DND-41 (cell line): ENCODE results near the gene APBB2.

ENCODE experiments used
- ATAC-seq: fragments of 200-7000 bp; cut with Tn5 transposase; 3 replicates; pipeline ENCODE4 v1.9.1; 2021; ENCODE audit warnings: low read depth; ENCODE audit not compliant: insufficient read depth
- DNase-seq: peaks from one replicate; pipeline ENCODE4 v3.0.0-alpha.2; 2020
- H2AFZ ChIP-seq: 2 replicates; pipeline ENCODE4 v1.6.0; 2012; ENCODE audit warnings: low read depth, low read length
- H3K27ac ChIP-seq: 2 replicates; pipeline ENCODE4 v1.5.1; 2012; ENCODE audit warnings: low read length, inconsistent platforms
- H3K27me3 ChIP-seq: fragments of 200-600 bp; sonication (generic); 2 replicates; pipeline ENCODE4 v1.6.0; 2012; ENCODE audit warnings: low read length, mild to moderate bottlenecking, inconsistent platforms; ENCODE audit not compliant: insufficient read depth, poor library complexity
- H3K36me3 ChIP-seq: 2 replicates; pipeline ENCODE4 v1.5.1; 2012; ENCODE audit warnings: low read length, inconsistent platforms; ENCODE audit not compliant: insufficient read depth
- H3K4me1 ChIP-seq: 2 replicates; pipeline ENCODE4 v1.5.1; 2012; ENCODE audit warnings: mild to moderate bottlenecking, low read length; ENCODE audit not compliant: insufficient read depth
- H3K4me2 ChIP-seq: 2 replicates; pipeline ENCODE4 v1.6.0; 2012; ENCODE audit warnings: mild to moderate bottlenecking, moderate library complexity, low read length, inconsistent platforms; ENCODE audit not compliant: insufficient read depth
- H3K4me3 ChIP-seq, 2 experiments: fragments of 200-600 bp in 1 of 2; shearing (Covaris generic) in 1 of 2; 2 replicates each; pipeline ENCODE4 v1.5.1; 2012 to 2016; ENCODE audit warnings: inconsistent platforms in 2 of 2, low read length in 2 of 2, mild to moderate bottlenecking in 2 of 2, low read depth in 1 of 2, moderate library complexity in 1 of 2
- H3K79me2 ChIP-seq: 2 replicates; pipeline ENCODE4 v1.6.0; 2012; ENCODE audit warnings: low read length, inconsistent platforms; ENCODE audit not compliant: insufficient read depth
- H3K9ac ChIP-seq: 2 replicates; pipeline ENCODE4 v1.6.0; 2012; ENCODE audit warnings: low read depth, mild to moderate bottlenecking, inconsistent platforms, low read length, moderate library complexity
- H3K9me3 ChIP-seq: 2 replicates; pipeline ENCODE4 v1.5.1; 2012; ENCODE audit warnings: low read length, moderate library complexity, mild to moderate bottlenecking, inconsistent platforms; ENCODE audit not compliant: insufficient read depth, severe bottlenecking
- H4K20me1 ChIP-seq: 2 replicates; pipeline ENCODE4 v1.6.0; 2012; ENCODE audit warnings: low read length; ENCODE audit not compliant: insufficient read depth
- EZH2 ChIP-seq: IDR thresholded peaks from 3 replicates; pipeline ENCODE4 v1.6.1; 2012; ENCODE audit warnings: borderline replicate concordance, low read depth, mild to moderate bottlenecking, moderate library complexity, low read length, inconsistent platforms; ENCODE audit not compliant: severe bottlenecking
- TF ChIP-seq, protein P1 (sequence below): IDR thresholded peaks from 2 replicates; pipeline ENCODE4 v1.5.1; 2012; ENCODE audit warnings: borderline replicate concordance, low read length, moderate library complexity, mild to moderate bottlenecking; ENCODE audit not compliant: poor library complexity, severe bottlenecking; ENCODE audit errors: extremely low read depth

The APBB2 gene

DNA sequence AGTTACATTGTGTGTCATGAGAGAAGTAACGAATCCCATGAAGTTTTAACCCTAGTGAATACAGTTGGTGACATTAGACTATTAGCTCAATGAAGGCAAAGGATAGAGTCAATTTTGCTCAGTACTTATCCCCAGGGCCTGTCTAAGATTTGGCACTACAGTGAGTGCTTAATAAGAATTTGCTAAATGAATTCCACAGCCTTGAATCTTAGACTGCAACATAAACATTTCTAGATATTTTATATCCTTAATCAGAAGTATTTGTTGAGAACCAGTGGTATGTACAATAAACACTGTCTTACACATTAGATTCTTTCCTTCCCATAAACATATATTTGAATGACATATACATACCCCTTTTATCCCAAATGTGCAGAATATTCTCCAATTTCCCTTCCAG lies 241.6 kb downstream of the APBB2 start:
- H3K36me3 ChIP-seq: no peaks in the 10 kb centered on the region
- H2AFZ ChIP-seq: no peak overlapping the region
- ATAC-seq (no peak), DNase-seq (no peak)
- no peaks in the 10 kb centered on the region for H4K20me1 ChIP-seq
- no peaks in the 10 kb centered on the region for H3K9me3 ChIP-seq
- no peak overlapping the region for H3K9ac ChIP-seq
- TF ChIP-seq, protein P1, sequence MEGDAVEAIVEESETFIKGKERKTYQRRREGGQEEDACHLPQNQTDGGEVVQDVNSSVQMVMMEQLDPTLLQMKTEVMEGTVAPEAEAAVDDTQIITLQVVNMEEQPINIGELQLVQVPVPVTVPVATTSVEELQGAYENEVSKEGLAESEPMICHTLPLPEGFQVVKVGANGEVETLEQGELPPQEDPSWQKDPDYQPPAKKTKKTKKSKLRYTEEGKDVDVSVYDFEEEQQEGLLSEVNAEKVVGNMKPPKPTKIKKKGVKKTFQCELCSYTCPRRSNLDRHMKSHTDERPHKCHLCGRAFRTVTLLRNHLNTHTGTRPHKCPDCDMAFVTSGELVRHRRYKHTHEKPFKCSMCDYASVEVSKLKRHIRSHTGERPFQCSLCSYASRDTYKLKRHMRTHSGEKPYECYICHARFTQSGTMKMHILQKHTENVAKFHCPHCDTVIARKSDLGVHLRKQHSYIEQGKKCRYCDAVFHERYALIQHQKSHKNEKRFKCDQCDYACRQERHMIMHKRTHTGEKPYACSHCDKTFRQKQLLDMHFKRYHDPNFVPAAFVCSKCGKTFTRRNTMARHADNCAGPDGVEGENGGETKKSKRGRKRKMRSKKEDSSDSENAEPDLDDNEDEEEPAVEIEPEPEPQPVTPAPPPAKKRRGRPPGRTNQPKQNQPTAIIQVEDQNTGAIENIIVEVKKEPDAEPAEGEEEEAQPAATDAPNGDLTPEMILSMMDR: no peak
- TF ChIP-seq EZH2: no peak
- H3K27ac ChIP-seq: no peak overlapping the region
- H3K4me3 ChIP-seq: no peak overlapping the region
- no peak overlapping the region for H3K4me2 ChIP-seq
- no peaks in the 10 kb centered on the region for H3K4me1 ChIP-seq
- peaks cover 5% of the 10 kb centered on the region for H3K27me3 ChIP-seq
- H3K79me2 ChIP-seq: no peaks in the 10 kb centered on the region

DNA sequence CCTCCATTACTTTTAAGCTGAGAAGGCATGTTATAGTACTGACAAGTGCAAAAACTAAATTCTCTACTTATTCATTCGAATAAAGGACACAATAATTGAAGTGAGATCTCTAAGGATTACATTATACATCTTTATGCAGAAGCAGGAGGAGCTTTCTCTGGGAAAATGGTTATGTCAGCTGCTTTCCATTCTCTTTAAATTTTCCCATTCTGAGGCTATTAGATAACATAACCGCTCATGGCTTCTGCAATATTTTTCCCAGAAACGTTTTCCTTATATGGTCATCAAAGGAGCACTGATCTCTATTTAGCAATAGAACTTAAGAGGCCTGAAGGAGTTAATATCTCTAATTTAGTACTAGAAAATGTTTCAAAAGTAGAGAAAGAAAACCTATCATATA lies 243.0 kb downstream of the APBB2 start:
- TF ChIP-seq, protein P1: no peak
- no peak for TF ChIP-seq EZH2
- no peaks in the 10 kb centered on the region for H4K20me1 ChIP-seq

DNA sequence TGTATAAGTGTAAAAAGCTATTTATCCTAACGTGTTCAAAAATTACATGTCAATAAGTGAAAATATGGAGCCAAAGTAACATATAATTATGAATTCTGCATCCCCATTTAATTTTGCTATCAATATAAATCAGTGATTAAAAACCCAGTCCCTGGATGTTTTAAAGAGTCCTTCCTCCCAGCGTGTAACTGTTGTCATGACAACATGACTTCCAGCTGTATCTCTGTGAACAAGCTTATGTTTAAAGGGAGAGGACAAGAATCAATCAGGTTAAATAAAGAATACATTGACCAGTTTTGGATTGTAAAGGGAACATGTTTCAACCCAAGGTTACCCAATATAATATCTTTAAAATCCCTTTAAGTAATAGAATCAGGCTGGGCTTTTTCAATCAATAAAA lies 244.8 kb downstream of the APBB2 start:
- H3K79me2 ChIP-seq: no peaks in the 10 kb centered on the region
- no peak overlapping the region for H2AFZ ChIP-seq
- H3K36me3 ChIP-seq: no peaks in the 10 kb centered on the region
- no peak overlapping the region for H3K27ac ChIP-seq
- H3K9me3 ChIP-seq: peaks cover 13% of the 10 kb centered on the region
- no peak for TF ChIP-seq EZH2
- TF ChIP-seq, protein P1: no peak
- ATAC-seq: no peak
- no peaks in the 10 kb centered on the region for H4K20me1 ChIP-seq
- H3K4me1 ChIP-seq: no peaks in the 10 kb centered on the region
- H3K27me3 ChIP-seq: peaks cover 5% of the 10 kb centered on the region
- H3K9ac ChIP-seq: no peak overlapping the region
- no peak overlapping the region for H3K4me3 ChIP-seq
- DNase-seq: no peak
- no peak overlapping the region for H3K4me2 ChIP-seq

More for the DNA sequence above, 243.0 kb downstream of the APBB2 start:
- Histone ChIP-seq H3K36me3 (no peaks in the 10 kb centered on the region), H3K79me2 (no peaks in the 10 kb centered on the region), H3K27me3 (peaks cover 5% of the 10 kb centered on the region), H2AFZ (no peak overlapping the region), H3K4me1 (no peaks in the 10 kb centered on the region), H3K4me2 (no peak overlapping the region), H3K27ac (no peak overlapping the region), H3K9ac (no peak overlapping the region), H3K9me3 (peaks cover 10% of the 10 kb centered on the region), H3K4me3 (no peak overlapping the region)
- no peak for ATAC-seq
- no peak for DNase-seq

DNA sequence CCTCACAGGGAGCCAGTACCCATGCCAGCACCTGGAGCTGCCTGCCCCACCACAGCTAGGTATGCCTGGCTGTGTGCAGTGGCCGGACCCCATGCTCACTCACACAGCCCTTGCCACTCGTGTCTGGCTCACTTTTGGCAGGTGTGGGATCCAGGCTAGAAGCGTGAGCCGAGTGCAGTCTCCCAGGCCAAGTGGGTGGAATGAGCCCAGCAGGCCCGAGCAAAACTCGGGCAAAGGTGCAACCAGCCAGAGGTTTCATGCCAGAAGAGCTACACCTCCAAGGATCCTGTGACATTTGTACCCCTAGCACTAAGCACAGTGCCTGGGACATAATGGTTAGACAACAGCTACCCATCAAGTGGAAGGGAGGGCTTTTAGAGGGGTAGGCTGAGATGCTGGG lies 246.8 kb downstream of the APBB2 start:
- H4K20me1 ChIP-seq: no peaks in the 10 kb centered on the region
- no peak overlapping the region for H3K4me2 ChIP-seq
- TF ChIP-seq, protein P1: no peak
- no peak for TF ChIP-seq EZH2
- H3K27ac ChIP-seq: no peak overlapping the region
- no peaks in the 10 kb centered on the region for H3K4me1 ChIP-seq
- peaks cover 5% of the 10 kb centered on the region for H3K27me3 ChIP-seq
- no peak for ATAC-seq
- DNase-seq: no peak
- peaks cover 13% of the 10 kb centered on the region for H3K9me3 ChIP-seq
- no peak overlapping the region for H3K9ac ChIP-seq
- no peak overlapping the region for H2AFZ ChIP-seq
- H3K79me2 ChIP-seq: no peaks in the 10 kb centered on the region
- no peak overlapping the region for H3K4me3 ChIP-seq
- no peaks in the 10 kb centered on the region for H3K36me3 ChIP-seq
